Dedifferentiated amniotic fluid mesenchymal stem cell (primary cell): Measurements from ENCODE around the gene FN1.
A peak's percentile ranks its signal among the peaks of the same experiment; 100 is the strongest.
"Not testable (repeated sequence)": the region's sequence is repeated elsewhere in the genome, so short reads cannot be mapped to it uniquely, and the experiment has no call there.

Experiments
- DNase-seq: peaks from one replicate; pipeline ENCODE4 v3.0.0-alpha.2; 2016; ENCODE audit errors: extremely low spot score

The FN1 gene

DNA sequence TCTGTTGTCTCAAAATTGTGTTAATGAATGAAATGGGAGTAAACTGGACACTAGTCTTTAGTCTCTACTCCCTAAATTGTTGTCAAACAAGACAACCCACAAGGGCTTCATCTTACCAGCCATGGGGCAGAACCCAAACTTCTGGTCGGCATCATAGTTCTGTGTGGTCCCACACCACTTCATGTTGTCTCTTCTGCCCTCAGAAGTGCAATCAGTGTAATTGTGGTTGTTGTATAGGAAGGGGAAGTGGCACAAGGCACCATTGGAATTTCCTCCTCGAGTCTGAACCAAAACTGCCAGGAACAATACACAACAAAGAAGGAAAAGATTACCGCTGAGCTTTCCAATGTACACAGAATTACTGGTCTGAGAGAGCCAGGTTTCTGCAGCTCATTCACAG is 12.6 kb downstream of the FN1 start:
- DNase-seq = no peak

DNA sequence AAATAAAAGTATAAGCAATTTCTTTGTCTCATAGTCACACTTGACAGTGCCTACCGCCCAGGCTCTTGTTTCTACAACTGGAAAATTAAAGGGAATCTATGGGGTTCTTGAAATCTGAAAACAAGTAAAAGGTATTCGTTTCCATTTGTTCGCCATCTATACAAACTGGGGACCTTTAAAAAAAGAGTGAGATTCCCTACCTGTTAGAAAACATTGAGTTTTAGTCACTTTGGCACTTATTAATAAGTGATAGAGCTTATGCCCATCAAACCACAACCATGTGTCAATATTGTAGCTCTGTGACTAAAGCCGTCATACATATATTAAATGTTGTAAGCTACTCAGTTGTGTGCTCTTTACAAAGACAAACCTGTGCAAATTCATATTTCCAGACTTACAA is 13.2 kb downstream of the FN1 start:
- DNase-seq = no peak

DNA sequence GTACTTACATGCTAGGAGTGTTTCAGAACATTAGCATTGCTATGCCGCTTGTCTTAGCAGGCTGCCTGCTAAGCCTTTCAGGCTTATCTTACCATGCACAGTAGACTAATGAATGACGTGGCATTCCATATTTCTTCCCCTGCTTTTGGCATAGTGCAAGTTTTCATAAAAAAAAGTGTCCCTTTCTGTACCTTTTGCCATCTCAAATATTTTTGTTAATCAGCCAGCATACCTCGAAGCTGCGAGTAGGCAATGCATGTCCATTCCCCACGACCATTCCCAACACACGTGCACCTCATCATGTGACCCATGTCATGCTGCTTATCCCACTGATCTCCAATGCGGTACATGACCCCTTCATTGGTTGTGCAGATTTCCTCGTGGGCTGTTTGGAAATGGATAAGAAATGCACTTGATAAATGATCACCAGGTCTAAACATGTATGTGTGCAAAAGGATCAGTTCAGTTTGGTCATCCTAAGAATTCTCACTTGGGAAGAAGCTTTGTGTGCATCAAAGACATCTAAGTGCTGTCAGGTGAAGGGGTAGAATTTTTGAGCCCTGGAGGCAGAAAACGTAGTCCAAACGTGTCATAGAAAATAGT is 13.9 kb downstream of the FN1 start:
- DNase-seq = no peak

DNA sequence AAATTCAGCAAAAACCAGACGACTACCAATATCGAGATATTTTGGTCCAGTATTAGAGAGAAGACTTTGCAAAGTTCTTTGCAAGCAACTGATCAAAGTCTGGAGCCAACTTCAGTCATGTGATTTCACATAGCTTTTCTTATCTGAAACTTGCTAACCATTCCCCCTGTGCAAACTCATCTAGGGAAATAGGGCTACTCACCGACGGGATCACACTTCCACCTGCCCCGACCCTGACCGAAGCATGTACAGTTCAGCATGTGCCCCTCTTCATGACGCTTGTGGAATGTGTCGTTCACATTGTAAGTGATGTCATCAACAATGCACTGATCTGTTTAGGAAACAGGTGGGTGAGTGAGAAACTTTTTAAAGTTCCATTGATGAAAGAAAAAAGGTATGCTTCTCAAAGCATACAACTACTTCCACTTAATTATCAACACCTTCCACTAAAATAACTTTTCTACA is 15.4 kb downstream of the FN1 start:
- DNase-seq = no peak

DNA sequence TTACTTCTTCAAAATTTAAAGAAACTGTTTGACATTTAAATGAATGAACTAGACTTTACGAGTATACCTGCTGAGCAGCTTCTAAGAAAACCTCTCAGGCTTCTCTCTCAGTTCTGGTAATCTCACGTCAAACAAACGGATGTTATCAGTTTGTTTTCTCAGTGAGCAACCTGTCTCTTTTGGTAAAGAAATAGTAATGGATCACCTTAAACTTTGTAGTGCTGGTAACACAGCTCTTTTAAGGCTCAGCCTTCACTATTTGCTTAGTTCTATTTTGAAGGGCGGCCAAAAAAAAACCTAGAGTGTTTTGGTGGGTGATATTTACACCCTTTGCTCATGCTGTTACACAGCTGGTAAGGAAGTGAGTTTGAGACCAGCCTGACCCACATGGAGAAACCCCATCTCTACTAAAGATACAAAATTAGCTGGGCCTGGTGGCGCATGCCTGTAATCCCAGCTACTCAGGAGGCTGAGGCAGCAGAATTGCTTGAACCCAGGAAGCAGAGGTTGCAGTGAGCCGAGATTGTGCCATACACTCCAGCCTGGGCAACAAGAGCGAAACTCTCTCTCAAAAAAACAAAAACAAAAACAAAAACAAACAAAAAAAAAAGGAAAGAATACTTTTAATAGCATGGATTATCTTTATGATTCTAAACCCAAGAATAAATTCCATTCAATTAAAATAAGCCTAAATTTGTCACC is 15.9 kb downstream of the FN1 start:
- no peak for DNase-seq

DNA sequence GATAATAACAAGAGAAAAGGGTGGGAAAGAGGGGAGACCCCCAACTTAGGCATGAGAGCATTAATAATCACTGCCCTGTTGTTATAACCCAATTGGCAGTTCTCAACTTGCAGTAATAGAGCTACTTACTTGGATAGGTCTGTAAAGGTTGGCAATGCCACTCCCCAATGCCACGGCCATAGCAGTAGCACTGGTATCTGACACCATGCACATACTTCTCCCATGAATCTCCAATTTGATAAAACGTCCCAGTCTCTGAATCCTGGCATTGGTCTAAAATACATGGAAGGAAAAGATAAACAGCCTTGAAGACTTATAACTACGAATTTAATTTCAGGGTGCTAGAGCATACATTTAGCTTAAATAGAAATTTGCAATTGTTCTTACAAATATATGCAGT is 16.8 kb downstream of the FN1 start:
- no peak for DNase-seq

DNA sequence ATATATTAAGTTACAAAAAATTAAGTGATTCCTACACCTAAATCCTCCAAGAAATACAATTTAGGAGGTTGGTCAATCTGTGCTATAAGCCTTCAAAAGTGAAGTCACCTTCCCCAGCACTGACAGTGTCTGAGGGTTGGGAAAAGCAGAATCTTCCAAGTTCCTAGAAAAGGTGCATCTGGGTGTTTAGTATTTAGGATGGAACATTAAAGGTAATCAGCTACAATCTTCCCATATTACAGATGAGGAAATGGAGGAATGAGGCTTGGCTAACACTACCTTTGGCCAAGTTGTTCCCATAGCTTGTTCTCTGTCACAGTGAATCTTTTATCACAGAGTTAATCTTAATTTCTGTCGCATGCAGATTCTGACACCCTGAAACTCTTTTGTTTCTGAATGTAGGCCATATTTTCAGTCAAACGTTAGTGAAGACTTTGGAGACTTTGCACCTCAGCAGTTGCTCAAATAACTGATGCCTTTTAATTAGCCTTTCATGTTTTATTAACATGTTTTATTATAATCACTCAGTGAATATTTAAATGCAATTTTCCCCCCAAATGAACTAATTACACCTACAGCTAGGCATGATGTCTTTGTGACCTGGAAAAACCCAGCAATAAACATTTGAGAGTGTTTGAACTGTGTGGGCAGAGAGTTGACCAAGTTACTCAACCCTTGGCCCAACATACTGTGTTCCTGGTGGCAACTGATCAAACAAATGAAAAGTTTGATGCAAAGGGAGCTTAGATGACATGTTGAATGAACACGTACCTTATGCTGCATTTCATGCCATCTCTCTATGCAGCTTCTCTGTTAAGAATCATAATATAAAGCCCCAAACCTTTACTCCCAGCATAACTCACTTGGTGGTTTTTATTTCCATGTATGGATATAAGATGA is 17.6 kb downstream of the FN1 start:
- no peak for DNase-seq

DNA sequence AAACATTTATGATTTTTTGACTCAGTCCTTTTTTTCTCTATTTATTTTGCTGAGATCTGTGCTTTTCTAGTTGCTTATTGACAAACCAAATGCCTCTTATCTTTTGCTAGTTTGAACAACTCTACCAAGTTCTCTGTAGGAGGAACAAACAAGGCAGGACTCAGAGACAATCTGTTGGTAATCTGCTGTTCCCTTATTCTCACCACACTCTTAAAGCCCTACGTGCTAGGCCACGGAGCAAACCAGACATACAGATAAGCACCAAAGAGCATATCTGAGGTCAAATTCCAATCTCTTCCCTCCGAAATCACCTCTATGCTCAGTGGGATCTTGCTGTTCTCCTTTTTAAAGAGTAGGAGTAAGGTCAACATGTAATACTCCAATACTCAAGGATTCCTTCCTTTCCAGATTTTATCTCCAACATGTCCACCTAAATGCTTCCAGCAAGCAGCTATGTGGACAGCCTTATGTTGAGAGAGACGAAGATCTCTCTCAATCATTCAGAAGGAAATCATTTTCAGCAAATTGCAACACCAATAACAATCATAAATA is 18.4 kb downstream of the FN1 start:
- no peak for DNase-seq

DNA sequence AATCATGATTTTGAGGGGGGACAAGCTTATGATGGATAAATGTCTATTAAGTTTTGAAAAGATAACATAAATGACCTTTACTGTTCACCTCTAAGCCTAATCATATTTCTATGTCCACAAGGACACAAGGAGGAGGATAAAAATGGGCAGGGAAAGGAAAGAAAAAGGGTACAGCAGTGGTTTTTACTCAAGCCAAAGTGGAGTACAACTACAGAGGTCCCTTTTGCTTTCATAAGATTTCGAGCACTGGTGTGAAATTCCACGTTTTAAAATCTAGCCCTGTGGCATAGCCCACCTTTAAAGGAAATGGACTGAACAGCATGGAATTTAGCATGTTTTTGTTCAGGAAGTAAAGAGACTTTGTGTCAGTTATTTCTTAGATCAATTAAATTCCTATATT is 19.2 kb downstream of the FN1 start:
- DNase-seq = no peak

DNA sequence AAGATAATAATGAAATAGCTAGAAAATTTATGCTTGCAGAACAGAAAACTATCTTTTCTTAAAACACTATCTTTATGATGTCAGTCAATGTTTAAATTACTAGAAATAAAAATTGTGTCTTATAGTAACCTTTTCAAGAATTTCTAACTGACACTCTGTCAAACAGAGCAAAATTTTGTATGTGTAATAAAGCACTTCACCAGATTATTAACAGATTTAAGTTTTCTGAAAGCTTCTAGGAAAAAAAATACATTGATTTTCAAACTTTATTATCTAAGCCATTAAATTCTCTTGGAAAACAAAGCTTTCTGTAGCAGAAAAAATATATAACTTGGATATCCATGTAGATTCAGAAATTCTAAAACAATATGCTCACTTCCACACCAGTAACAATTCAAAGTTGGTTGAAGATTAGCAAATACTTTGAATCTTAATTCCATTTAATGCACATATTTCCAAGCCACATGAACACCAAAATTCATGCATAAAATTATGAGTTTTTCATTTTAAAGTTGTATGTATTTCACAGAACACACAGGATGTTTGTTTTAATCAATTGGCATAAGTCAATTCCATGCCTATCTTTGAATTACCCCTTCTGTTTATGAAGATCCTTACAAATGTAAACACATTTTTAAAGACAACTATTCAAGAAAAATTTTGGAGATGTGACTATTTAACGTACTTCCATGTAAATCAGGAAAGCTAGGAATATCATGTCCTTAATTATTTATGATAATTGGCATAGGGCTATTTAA is 19.9 kb downstream of the FN1 start:
- no peak for DNase-seq

DNA sequence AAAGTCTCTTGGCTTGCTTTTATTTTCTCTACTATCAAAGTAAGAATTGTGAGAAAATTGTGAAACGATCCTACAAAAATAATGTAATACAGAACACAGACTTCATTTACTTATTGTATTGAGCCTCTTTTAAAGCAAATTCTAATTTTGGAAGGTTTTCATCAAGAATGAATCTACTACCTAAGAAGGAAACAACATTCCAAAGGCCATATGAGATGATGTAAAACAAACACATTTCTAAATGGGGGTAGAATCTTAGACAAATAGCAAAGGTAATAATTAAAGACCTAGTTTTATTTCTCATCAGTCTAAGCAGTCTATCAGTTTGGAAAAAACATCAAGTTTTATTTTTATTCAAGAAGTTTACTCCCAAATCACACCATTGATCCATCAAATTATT is 20.6 kb downstream of the FN1 start:
- no peak for DNase-seq

DNA sequence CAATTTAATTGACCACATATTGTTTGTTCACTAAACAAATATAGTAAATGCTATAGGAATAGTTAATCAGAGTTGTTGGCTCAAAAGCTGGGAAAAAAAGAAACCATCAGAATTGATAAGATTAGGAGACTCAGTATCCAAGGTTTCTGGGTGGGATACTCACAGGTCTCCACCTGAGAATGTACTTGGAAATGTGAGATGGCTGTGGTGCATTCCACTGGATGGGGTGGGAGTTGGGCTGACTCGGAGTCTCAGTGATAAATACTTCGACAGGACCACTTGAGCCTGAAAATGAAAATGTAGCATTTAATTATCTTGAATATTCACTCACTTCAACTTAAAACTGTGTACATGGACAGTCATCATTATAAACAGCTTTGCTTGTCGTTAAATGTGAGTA is 21.2 kb downstream of the FN1 start:
- no peak for DNase-seq

DNA sequence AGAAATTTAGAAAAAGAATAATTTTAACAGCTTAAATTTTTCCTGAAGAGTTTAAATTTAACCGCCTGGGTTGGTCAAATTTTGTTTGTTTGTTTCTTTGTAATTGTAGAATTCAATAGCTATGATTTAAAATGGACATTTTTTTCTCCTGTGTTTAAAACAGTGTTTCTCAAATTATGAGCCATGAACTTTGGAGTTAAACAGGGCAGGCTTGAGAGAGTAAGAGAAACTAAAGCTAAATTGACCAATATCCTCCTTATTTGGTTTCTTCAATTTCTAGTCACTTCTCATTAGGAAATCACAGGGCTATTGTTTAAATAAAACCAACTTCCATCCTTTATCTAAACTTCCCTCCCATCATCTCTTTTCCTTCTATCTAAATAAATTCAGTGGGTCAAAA is 21.9 kb downstream of the FN1 start:
- DNase-seq = no peak

DNA sequence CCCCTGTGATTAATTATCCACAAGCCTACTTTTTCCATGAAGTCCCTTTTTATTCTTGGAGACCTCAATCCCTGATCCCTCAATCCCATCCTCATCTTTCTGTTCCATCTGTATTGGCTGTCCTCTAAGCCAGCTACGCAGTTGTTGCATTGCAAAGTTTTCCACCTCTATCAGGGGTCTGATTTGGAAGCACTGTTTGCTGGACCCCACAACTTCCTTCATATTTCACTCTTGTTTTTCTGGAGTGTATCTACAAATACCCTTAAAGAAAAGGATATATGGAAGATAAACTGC is 22.4 kb downstream of the FN1 start:
- no peak for DNase-seq

DNA sequence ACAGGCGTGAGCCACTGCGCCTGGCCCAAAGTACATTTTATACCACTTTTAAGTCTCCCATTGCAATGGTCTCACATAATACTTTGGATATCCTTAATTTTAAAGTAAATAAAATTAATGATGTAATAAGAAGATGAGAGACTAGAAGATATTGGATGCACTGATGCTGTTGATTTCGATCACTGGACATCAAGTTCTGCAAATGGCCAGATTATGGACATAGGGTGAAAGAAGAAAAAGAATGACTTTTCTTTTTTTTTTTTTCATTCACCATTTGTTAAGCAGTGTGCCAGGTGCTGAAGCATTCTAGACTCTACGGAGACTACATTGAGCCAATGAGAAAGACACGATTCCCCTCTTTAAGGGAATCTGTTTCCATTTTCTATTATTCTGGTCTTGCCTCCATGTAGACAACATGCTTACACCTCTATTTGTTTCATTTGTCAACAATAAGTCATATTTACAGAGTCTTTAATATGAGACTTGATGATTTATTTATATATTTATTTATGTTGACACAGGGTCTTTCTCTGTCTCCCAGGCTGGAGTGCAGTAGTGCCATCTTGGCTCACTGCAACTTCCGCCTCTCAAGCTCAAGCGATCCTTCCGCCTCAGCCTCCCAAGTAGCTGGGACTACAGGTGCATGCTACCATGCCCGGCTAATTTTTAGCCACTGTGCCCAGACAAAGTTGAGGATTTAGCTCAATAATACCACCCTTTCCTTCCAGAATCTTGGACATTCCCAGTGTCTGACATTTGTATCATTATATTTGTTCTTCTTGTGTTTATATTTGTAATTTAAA is 23.7 kb downstream of the FN1 start:
- DNase-seq = no peak

DNA sequence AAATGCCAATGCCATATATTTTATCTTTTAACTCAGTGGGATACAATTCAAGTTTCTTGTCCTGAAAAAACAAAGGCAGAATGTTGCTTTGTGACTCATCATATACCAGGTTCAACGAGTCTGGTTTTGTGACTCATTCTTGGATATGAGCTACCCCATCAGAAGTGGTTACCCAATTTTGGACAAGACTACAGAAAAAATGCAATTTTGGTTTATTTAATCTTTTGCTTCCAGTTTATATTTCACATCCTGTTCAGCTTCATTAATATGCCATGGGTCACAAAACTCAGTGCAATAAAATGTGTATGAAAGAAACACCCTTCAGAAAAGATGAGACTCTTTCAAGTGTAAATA is 25.0 kb downstream of the FN1 start:
- peak; percentile 92 for DNase-seq

DNA sequence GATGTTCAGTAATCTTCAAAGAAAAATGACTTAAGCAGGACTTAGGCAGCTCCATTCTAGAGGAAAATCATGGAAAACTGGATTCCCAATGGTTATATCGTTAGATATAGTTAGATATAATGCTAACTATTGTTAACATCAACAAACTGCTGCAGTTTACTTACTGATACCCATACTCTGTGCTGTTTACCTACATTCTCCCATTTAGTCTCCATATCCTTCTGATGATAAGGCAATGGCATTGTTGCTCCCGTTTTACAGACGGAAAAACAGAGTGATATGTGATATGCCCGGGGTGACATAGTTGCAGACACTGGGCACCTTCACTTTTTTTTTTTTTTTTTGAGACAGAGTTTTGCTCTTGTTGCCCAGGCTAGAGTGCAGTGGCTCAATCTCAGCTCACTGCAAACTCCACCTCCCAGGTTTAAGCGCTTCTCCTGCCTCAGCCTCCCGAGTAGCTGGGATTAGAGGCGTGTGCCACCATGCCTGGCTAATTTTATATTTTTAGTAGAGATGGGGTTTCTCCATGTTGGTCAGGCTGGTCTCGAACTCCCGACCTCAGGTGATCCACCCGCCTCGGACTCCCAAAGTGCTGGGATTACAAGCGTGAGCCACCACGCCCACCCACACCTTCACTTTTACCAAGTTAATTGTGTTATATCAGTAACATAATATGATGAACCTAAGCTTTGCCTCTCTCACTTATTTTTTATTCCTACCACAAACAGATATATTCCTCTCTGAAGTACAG is 25.5 kb downstream of the FN1 start:
- not testable (repeated sequence) for DNase-seq

DNA sequence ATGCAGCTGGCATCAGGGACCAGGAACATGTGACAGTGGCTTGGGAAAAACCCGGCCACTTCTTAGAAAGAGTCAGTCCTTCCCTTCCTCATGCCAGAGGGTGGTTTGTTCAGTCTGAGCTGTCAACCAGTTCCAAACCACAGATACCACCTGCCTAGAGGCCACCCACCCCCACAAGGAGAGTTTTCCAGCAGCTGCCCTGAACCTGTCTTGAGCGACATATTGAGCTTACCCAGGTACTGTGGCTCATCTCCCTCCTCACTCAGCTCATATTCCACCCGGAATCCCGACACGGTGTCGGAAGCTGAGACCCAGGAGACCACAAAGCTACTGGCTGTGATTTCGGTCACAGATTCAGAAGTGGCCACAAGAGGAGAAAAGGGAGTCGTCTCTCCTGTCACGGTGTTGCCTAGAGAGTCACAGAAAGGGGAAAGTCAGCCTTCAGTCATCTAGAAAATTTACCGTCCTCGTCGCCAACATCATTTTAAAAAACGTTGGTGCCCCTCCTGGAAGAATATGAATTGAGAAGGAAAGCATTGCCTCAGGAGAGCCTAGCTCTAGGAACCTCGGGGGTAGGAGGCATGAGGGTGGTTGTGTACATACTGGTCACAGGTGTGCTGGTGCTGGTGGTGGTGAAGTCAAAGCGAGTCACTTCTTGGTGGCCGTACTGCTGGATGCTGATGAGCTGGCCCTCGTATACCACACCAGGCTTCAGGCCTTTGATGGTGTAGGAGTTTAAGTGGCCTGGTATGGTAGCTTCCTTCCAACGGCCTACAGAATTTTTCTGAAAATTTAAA is 26.3 kb downstream of the FN1 start:
- no peak for DNase-seq

DNA sequence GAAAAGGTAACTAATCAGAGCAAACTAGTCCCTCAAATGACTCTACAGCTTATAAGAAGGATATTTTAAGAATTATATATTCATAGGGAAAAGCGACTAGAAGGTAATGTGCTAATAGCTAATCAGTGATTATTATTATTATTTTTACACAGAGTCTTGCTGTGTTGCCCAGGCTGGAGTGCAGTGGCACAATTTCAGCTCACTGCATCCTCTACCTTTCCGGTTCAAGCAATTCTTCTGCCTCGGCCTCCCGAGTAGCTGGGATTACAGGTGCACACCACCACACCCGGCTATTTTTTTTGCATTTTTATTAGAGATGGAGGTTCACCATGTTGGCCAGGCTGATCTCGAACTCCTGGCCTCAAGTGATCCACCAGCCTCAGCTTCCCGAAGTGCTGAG is 27.4 kb downstream of the FN1 start:
- not testable (repeated sequence) for DNase-seq
